Heart left ventricle (tissue), 13 donors: ENCODE results near the gene MPPED2.

Experiments
- CTCF ChIP-seq, 12 donors: fragments of 200-600 bp; sonication (generic) in 4 of 12; IDR thresholded peaks; one replicate each; pipeline versions ENCODE4 v1.5.0 to v1.8.0; 2018 to 2022; ENCODE audit warnings: antibody characterized with exemption in 12 of 12, mild to moderate bottlenecking in 5 of 12
- POLR2A ChIP-seq, 2 donors: fragments of 450-650 bp; IDR thresholded peaks; one replicate each; pipeline ENCODE4 v1.6.1; 2017; ENCODE audit warnings: antibody characterized with exemption in 2 of 2, mild to moderate bottlenecking in 2 of 2, moderate library complexity in 2 of 2
- donor health status: ischemic (EF 13 %, LVEDD 7.1; RV severe dilation, severe dysfunction).
- donor health status: DM: no; HTN: yes; CAD: no.
- donor health status: DM: no; HTN: no; CAD: no.
- donor health status: ischemic (EF 25% LVEDD 6.9; RV normal size, moderate dysfunction).
- donor health status: ischemic (EF 25% LVEDD 5.7; RV mildly dilated, moderate dysfunction).
- donor health status: ischemic (EF 35%, LVEDD 5.7; RV mildly dilated, moderate dysfunction).
- donor health status: nonischemic (EF 11% LVEDD 7.7; RV severe dilation, severe dysfunction).
- donor health status: DM: yes; HTN: yes; CAD: no.
- donor health status: PGD.
- donor health status: ischemic (EF 29% LVEDD 5.4; RV normal size, mild dysfunction).
- donor health status: nonischemic (EF 23%, LVEDD 6.1; RV moderate dilation, normal function).

- TF ChIP-seq CTCF (IDR thresholded peaks at IDR 0.05) (no peak), POLR2A (IDR thresholded peaks at IDR 0.05) (no peak)
Observed at GRCh38 chr11:30578406-30578805, 7.7 kb downstream of the MPPED2 start.
